ENCODE measurements around the gene NFYB. TPM values are rescaled to one million over a fixed set of nuclear protein-coding genes. Genes with fewer than 3 reads are reported as not detected.

The NFYB gene
- total RNA-seq, 6 experiments from 2014 or later: 20.0 to 33.3 (median 27.0) TPM

DNA sequence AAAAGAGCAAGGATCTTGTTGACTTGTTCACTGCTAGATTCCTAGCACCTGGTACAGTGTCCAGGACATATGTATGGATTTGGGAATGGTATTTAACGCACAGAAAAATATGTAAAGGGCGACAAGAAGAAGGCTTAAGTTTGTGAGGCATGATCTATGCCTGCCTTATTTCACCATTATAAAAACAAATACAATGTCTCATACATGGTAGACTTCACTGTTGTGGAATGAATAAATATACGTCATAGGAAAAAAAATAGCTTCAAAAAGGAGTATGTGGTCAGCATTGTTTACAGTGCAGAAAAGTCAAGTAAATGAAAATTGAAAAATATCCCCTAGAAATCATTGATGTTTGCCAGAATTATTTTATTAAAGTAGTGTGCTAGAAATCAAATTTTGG lies 43.7 kb downstream of the NFYB start:
- H3K27me3 Mint-ChIP-seq (ENCODE audit: insufficient read depth): no peaks in the 10 kb centered on the region
- H3K4me1 Mint-ChIP-seq (ENCODE audit: low read depth): peaks cover 15% of the 10 kb centered on the region
- no peak overlapping the region for H3K4me3 Mint-ChIP-seq
- peaks cover 37% of the 10 kb centered on the region for H3K36me3 Mint-ChIP-seq (ENCODE audit: low read depth)
- no peaks in the 10 kb centered on the region for H3K9me3 Mint-ChIP-seq
- DNase-seq: no peak
- peak overlapping the region; percentile 2; the same call in 1 of the 2 replicates for H3K27ac Mint-ChIP-seq
- TF ChIP-seq, protein P1, sequence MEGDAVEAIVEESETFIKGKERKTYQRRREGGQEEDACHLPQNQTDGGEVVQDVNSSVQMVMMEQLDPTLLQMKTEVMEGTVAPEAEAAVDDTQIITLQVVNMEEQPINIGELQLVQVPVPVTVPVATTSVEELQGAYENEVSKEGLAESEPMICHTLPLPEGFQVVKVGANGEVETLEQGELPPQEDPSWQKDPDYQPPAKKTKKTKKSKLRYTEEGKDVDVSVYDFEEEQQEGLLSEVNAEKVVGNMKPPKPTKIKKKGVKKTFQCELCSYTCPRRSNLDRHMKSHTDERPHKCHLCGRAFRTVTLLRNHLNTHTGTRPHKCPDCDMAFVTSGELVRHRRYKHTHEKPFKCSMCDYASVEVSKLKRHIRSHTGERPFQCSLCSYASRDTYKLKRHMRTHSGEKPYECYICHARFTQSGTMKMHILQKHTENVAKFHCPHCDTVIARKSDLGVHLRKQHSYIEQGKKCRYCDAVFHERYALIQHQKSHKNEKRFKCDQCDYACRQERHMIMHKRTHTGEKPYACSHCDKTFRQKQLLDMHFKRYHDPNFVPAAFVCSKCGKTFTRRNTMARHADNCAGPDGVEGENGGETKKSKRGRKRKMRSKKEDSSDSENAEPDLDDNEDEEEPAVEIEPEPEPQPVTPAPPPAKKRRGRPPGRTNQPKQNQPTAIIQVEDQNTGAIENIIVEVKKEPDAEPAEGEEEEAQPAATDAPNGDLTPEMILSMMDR (IDR thresholded peaks at IDR 0.05): no peak

DNA sequence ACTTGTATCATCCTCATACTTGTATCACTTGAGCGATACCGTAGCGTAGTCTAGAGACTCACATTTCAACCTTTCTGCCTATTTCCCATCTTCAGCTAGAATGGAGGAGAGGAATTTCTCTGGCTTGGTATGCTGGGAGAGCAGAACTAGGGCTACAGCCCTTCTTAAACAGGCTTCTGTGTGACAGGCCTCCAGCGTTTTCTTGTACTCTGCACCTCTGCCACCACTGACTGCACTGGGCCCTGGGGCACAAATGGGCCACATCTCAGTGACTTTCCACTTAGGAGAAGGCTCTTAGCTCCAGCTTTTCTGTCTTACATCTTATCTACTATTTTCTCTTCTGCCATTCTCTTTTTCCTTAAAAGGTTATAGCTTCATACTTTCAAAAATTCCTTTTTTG lies 46.9 kb downstream of the NFYB start:
- H3K4me3 Mint-ChIP-seq: no peak overlapping the region
- H3K27ac Mint-ChIP-seq: peak overlapping the region; percentile 21; the same call in 1 of the 2 replicates
- DNase-seq: no peak
- TF ChIP-seq, protein P1 (IDR thresholded peaks at IDR 0.05): no peak
- H3K9me3 Mint-ChIP-seq: no peaks in the 10 kb centered on the region
- H3K36me3 Mint-ChIP-seq (ENCODE audit: low read depth): peaks cover 28% of the 10 kb centered on the region
- no peaks in the 10 kb centered on the region for H3K27me3 Mint-ChIP-seq (ENCODE audit: insufficient read depth)
- H3K4me1 Mint-ChIP-seq (ENCODE audit: low read depth): peaks cover 15% of the 10 kb centered on the region

DNA sequence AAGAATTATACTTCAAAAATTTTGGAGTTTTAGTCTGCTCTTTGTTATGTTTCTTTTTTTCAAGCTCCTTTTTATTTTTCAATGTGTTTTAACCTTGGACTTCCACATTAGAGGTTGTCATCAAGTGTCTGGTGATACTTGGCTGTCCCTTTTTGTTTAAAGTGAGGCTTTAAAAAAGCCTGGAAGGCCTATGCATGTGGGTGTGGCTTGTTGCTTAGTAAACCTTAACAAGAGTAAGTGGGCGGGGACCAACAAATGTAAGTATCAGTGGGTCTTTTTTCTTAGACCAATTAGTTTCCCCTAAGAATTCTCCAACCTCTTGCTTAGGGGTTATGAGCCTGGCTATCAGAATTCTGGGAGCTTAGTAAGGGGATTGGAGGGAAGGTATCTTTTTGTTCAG lies 47.3 kb downstream of the NFYB start:
- Mint-ChIP-seq H3K4me1 (ENCODE audit: low read depth) (peaks cover 15% of the 10 kb centered on the region), H3K36me3 (ENCODE audit: low read depth) (peaks cover 28% of the 10 kb centered on the region), H3K9me3 (no peaks in the 10 kb centered on the region), H3K27ac (no peak overlapping the region; the same call in 1 of the 2 replicates), H3K4me3 (no peak overlapping the region), H3K27me3 (ENCODE audit: insufficient read depth) (no peaks in the 10 kb centered on the region)
- TF ChIP-seq, protein P1 (IDR thresholded peaks at IDR 0.05): no peak
- DNase-seq: no peak

DNA sequence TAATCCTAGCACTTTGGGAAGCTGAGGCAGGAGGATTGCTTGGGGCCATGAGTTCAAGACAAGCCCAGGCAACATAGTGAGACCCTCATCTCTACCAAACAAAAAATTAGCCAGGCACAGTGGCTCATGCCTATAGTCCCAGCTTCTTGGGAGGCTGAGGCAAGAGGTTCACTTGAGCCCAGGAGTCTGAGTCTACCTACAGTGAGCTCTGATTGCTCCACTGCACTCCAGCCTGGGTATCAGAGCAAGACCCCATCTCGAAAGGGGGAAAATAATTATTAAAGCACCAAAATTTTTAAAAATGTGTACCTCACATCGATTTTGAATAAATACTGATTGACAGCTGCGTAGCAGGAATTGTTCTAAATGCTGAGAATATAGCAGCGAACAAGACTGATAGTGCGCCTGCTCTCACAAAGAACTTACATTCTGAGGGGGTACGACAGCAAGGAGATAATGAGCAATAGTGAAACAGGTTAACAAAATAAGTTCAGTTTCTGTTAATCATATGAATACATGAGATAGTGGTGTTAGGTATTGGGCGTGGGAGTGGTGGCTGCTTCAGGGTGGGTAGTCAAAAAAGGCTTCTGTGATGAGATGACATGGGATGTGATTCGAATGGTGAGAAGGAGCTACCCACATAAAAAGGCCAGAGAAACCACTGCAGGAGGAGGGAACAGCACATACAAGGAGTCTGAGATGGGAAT lies 54.1 kb downstream of the NFYB start:
- Mint-ChIP-seq H3K4me1 (ENCODE audit: low read depth) (no peaks in the 10 kb centered on the region), H3K36me3 (ENCODE audit: low read depth) (peaks cover 12% of the 10 kb centered on the region), H3K27me3 (ENCODE audit: insufficient read depth) (no peaks in the 10 kb centered on the region), H3K4me3 (no peak overlapping the region), H3K27ac (no peak overlapping the region; the same call in 1 of the 2 replicates), H3K9me3 (no peaks in the 10 kb centered on the region)
- no peak for DNase-seq
- TF ChIP-seq, protein P1 (IDR thresholded peaks at IDR 0.05): no peak

DNA sequence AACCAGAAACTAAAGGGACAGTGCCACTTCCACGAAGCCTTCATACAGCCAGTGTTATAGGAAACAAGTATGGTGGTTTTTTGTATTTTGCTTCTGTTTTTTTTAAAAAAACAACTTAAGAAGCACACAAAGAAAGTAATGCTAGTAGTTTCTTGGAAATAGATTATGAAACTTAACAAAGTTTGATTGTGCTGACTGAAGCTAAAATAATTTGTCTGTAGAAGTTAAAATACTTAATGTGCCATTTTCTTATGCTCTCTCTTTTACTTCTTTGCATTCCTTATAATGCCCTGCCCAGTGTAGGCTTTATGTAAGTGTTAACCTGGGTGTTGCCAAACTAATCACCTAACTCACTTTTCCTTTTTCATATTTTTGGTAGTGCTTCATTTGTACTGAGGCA lies 57.2 kb downstream of the NFYB start:
- no peaks in the 10 kb centered on the region for H3K4me1 Mint-ChIP-seq (ENCODE audit: low read depth)
- no peaks in the 10 kb centered on the region for H3K9me3 Mint-ChIP-seq
- TF ChIP-seq, protein P1 (IDR thresholded peaks at IDR 0.05): no peak
- no peak overlapping the region for H3K4me3 Mint-ChIP-seq
- H3K36me3 Mint-ChIP-seq (ENCODE audit: low read depth): peaks cover 5% of the 10 kb centered on the region
- H3K27me3 Mint-ChIP-seq (ENCODE audit: insufficient read depth): no peaks in the 10 kb centered on the region
- DNase-seq: no peak
- no peak overlapping the region for H3K27ac Mint-ChIP-seq

Measured in HFFc6 (cell line).